A549 (cell line): Measurements from ENCODE around the gene NEDD9. TPM values are rescaled to one million over a fixed set of nuclear protein-coding genes. Genes with fewer than 3 reads are reported as not detected.
A peak's percentile ranks its signal among the peaks of the same experiment; 100 is the strongest.

Experiments used
- ATAC-seq, 2 experiments: fragments of 200-7000 bp in 1 of 2; fragments of >200 bp in 1 of 2; cut with Nextera tagmentation in 1 of 2; cut with Tn5 transposase in 1 of 2; 3 replicates each; pipeline versions ENCODE4 v1.8.0 to v1.9.1; 2018 to 2020; ENCODE audit warnings: mild to moderate bottlenecking in 1 of 2, moderate library complexity in 1 of 2
- CTCF ChIA-PET: fragments of 300-600 bp; sonication (Branson Sonifier 250); formaldehyde crosslinking; extraction: SDS; loops from one replicate; lab custom pipeline; 2021; ENCODE audit warnings: antibody characterized with exemption, inconsistent platforms; lab: Yijun Ruan, JAX
- POLR2A ChIA-PET: fragments of 350-600 bp; formaldehyde crosslinking; extraction: SDS; loops from one replicate; lab custom pipeline; 2021; ENCODE audit warnings: antibody characterized with exemption, inconsistent platforms; lab: Yijun Ruan, JAX
- DNase-seq, 2 experiments: peaks; one replicate each; pipeline versions ENCODE4 v3.0.0 to v3.0.0-alpha.2; 2011 to 2016; ENCODE audit warnings: low read depth in 1 of 2, low spot score in 1 of 2
- FAIRE-seq: peaks from 2 replicates; lab custom pipeline; 2011; peaks lifted over from hg19 to GRCh38; lab: Jason Lieb, UNC
- H3K27ac ChIP-seq, 2 experiments: fragments of >200 bp; sonication (Bioruptor Twin); formaldehyde crosslinking; 3 replicates each; pipeline ENCODE4 v1.5.1; 2016 to 2017
- H3K4me1 ChIP-seq: fragments of >200 bp; sonication (Bioruptor Twin); formaldehyde crosslinking; 3 replicates; pipeline ENCODE4 v1.6.1; 2016
- H3K4me2 ChIP-seq: fragments of >200 bp; sonication (Bioruptor Twin); formaldehyde crosslinking; 3 replicates; pipeline ENCODE4 v1.6.1; 2016
- H3K4me3 ChIP-seq: fragments of >200 bp; sonication (Bioruptor Twin); formaldehyde crosslinking; 3 replicates; pipeline ENCODE4 v1.5.1; 2016
- H3K9me3 ChIP-seq: fragments of >200 bp; sonication (Bioruptor Twin); formaldehyde crosslinking; 3 replicates; pipeline ENCODE4 v1.6.1; 2016
- CBX2 ChIP-seq: fragments of 200-600 bp; sonication (generic); IDR thresholded peaks from 2 replicates; pipeline ENCODE4 v1.6.1; 2016; ENCODE audit warnings: low read depth, mild to moderate bottlenecking, borderline replicate concordance
- CHD2 ChIP-seq: fragments of 150-350 bp; IDR thresholded peaks from 2 replicates; pipeline ENCODE4 v1.6.1; 2014; ENCODE audit warnings: low read length; ENCODE audit not compliant: partially characterized antibody
- CHD4 ChIP-seq: fragments of 200-600 bp; sonication (generic); IDR thresholded peaks from 2 replicates; pipeline ENCODE4 v1.6.1; 2016; ENCODE audit warnings: antibody characterized with exemption, mild to moderate bottlenecking, borderline replicate concordance
- CTCF ChIP-seq: fragments of >200 bp; sonication (Bioruptor Twin); formaldehyde crosslinking; IDR thresholded peaks from 3 replicates; pipeline ENCODE4 v1.5.1; 2016
- ELK1 ChIP-seq: fragments of 150-350 bp; IDR thresholded peaks from 2 replicates; pipeline ENCODE4 v1.6.1; 2014; ENCODE audit warnings: low read depth, mild to moderate bottlenecking, low read length
- ESRRA ChIP-seq: fragments of 150-350 bp; IDR thresholded peaks from 2 replicates; pipeline ENCODE4 v1.6.1; 2014; ENCODE audit warnings: mild to moderate bottlenecking, low read length, borderline replicate concordance
- FOSL2 ChIP-seq, 2 experiments: fragments of 450-650 bp in 1 of 2; fragments of >200 bp in 1 of 2; sonication (Bioruptor Twin) in 1 of 2; formaldehyde crosslinking; IDR thresholded peaks; 2 replicates each; pipeline versions ENCODE4 v1.5.0 to v1.6.1; 2016 to 2020; ENCODE audit warnings: mild to moderate bottlenecking in 1 of 2, moderate library complexity in 1 of 2
- FOXS1 ChIP-seq: fragments of 250-450 bp; sonication (Bioruptor Pico); IDR thresholded peaks from 2 replicates; pipeline ENCODE4 v1.5.0; 2020; ENCODE audit warnings: mild to moderate bottlenecking, moderate library complexity
- HEYL ChIP-seq: fragments of 250-450 bp; sonication (Bioruptor Pico); IDR thresholded peaks from 2 replicates; pipeline ENCODE4 v1.8.0; 2021; ENCODE audit warnings: mild to moderate bottlenecking, moderate library complexity
- HOXB13 ChIP-seq: fragments of 250-450 bp; sonication (Bioruptor Pico); IDR thresholded peaks from 2 replicates; pipeline ENCODE4 v1.5.0; 2020; ENCODE audit warnings: low read depth, mild to moderate bottlenecking, moderate library complexity
- KDM5A ChIP-seq: fragments of 200-600 bp; sonication (generic); IDR thresholded peaks from 2 replicates; pipeline ENCODE4 v1.6.1; 2016; ENCODE audit warnings: antibody characterized with exemption, mild to moderate bottlenecking
- MAFK ChIP-seq: fragments of 450-650 bp; IDR thresholded peaks from 2 replicates; pipeline ENCODE4 v1.6.1; 2014; ENCODE audit not compliant: partially characterized antibody
- PHF8 ChIP-seq: fragments of 200-600 bp; sonication (generic); IDR thresholded peaks from 2 replicates; pipeline ENCODE4 v1.6.1; 2016; ENCODE audit warnings: low read depth, mild to moderate bottlenecking, antibody characterized with exemption, moderate library complexity, borderline replicate concordance
- POLR2A ChIP-seq: IDR thresholded peaks from 2 replicates; pipeline ENCODE4 v1.6.1; 2012; ENCODE audit warnings: mild to moderate bottlenecking, low read length
- POLR2AphosphoS2 ChIP-seq: conservative IDR thresholded peaks from 2 replicates; pipeline ENCODE4 v1.6.1; 2012; ENCODE audit warnings: low read length, improper control_type of control experiment, inconsistent platforms
- RAD21 ChIP-seq, 2 experiments: fragments of >200 bp in 1 of 2; sonication (Bioruptor Twin) in 1 of 2; formaldehyde crosslinking in 1 of 2; IDR thresholded peaks in 1 of 2; conservative IDR thresholded peaks in 1 of 2; 2 replicates in 1 of 2; 3 replicates in 1 of 2; pipeline ENCODE4 v1.6.1; 2012 to 2018; ENCODE audit warnings: inconsistent platforms in 1 of 2
- RFX5 ChIP-seq: fragments of 450-650 bp; IDR thresholded peaks from 2 replicates; pipeline ENCODE4 v1.7.1; 2014; ENCODE audit warnings: antibody characterized with exemption, mild to moderate bottlenecking, moderate library complexity
- SMC3 ChIP-seq: fragments of >200 bp; sonication (Bioruptor Twin); formaldehyde crosslinking; IDR thresholded peaks from 3 replicates; pipeline ENCODE4 v1.6.1; 2018; ENCODE audit warnings: inconsistent platforms
- TFCP2L1 ChIP-seq: fragments of 250-450 bp; sonication (Bioruptor Pico); IDR thresholded peaks from 2 replicates; pipeline ENCODE4 v1.5.0; 2021; ENCODE audit warnings: mild to moderate bottlenecking
- TP53 ChIP-seq: fragments of 250-450 bp; sonication (Bioruptor Pico); IDR thresholded peaks from 2 replicates; pipeline ENCODE4 v1.5.0; 2021; ENCODE audit warnings: mild to moderate bottlenecking, moderate library complexity
- ZFP36 ChIP-seq: fragments of 450-650 bp; IDR thresholded peaks from 2 replicates; pipeline ENCODE4 v1.6.1; 2014; ENCODE audit warnings: borderline replicate concordance; ENCODE audit not compliant: partially characterized antibody
- ZNF302 ChIP-seq: fragments of 250-450 bp; sonication (Bioruptor Pico); IDR thresholded peaks from 2 replicates; pipeline ENCODE4 v1.9.0; 2021; ENCODE audit warnings: inconsistent platforms, mild to moderate bottlenecking, moderate library complexity
- ZSCAN20 ChIP-seq: fragments of 250-450 bp; sonication (Bioruptor Pico); IDR thresholded peaks from 2 replicates; pipeline ENCODE4 v1.8.0; 2022; ENCODE audit warnings: mild to moderate bottlenecking, moderate library complexity
- WGBS: methylation state at CpG from one replicate; pipeline ENCODE4 v1.1.6; 2017; ENCODE audit errors: missing lambda C conversion rate; 5-methylcytosine and 5-hydroxymethylcytosine counted together
- polyA plus RNA-seq, 4 experiments: library from polyadenylated mRNA; depleted of rRNA in 3 of 4; stranded (reverse); fragments of >200 nt; fragmentation: RNase III in 1 of 4; extraction: RNeasy Plus Mini Kit Qiagen cat#74134 plus additional on column Dnase treatment in 1 of 4; gene quantifications; 2 replicates in 3 of 4; 3 replicates in 1 of 4; pipeline ENCODE4 v1.2.3, GENCODE V29; 2011 to 2017
- TF ChIP-seq, protein P1 (sequence below): IDR thresholded peaks from 2 replicates; pipeline ENCODE4 v1.6.1; 2012

The NEDD9 gene
- polyA plus RNA-seq, 2 of the 4 experiments (the other 2 are of a cell fraction) = 46.7 to 79.6 TPM

GRCh38 chr6:11282245-11282644, 49.8 kb upstream of the NEDD9 start:
- DNase-seq (no peak), FAIRE-seq (no peak), ATAC-seq (no peak)
- CTCF ChIA-PET = no interaction called here
- Histone ChIP-seq H3K9me3 (peaks cover 7% of the 10 kb centered on the region; the same call in 1 of the 3 replicates), H3K4me1 (peaks cover 15% of the 10 kb centered on the region), H3K4me3 (no peak overlapping the region), H3K4me2 (no peak overlapping the region), H3K27ac (no peak overlapping the region)
- 87% methylated on average over 2 of the region's 2 CpGs for WGBS
- TF ChIP-seq POLR2AphosphoS2 (no peak), CBX2 (no peak), MAFK (no peak), TFCP2L1 (CRISPR knock-in tag) (no peak), PHF8 (no peak)
- POLR2A ChIA-PET = no interaction called here

GRCh38 chr6:11280394-11280793, 47.9 kb upstream of the NEDD9 start:
- H3K4me1 ChIP-seq = peaks cover 33% of the 10 kb centered on the region
- no peak for TF ChIP-seq HOXB13 (CRISPR knock-in tag)
- no peak for TF ChIP-seq KDM5A
- TF ChIP-seq ZNF302 = no peak
- no peak for TF ChIP-seq ESRRA
- TF ChIP-seq, all 56 proteins: peak for 0
- no peak overlapping the region for H3K4me3 ChIP-seq
- CTCF ChIA-PET = interaction anchor here (1.1 to 1.6 kb wide), 2 partner anchors 51 to 215 kb away, joined by 3 read pairs; no protein-coding TSS in a partner anchor
- FAIRE-seq (no peak), ATAC-seq (no peak), DNase-seq (no peak)
- no peaks in the 10 kb centered on the region for H3K9me3 ChIP-seq
- no peak overlapping the region for H3K4me2 ChIP-seq
- WGBS = 88% methylated on average over 4 of the region's 4 CpGs
- POLR2A ChIA-PET = no interaction called here
- peak overlapping the region in 1 of 2 experiments; percentile 46; a peak in 3 of 6 replicates for H3K27ac ChIP-seq

DNA sequence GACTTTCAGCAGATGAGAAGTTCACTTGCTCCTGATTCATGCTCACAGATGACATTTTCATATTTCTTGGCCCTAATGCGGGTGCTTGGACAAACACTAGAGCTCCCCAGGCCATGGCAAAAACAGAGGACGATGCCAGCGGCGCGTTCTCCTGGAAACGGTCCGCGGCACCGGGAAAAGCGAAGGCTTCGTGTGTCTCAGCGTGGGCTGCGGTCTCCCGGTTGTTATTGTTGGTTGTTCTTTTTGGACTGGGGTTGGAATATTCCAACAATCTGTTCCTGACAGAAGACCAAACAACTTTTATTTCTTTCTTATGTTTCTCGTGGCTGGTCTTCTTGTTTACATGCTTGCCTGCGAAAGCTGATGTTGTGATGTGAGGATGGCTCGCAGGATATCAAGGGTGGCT, 46.8 kb upstream of the NEDD9 start:
- peaks cover 43% of the 10 kb centered on the region for H3K4me1 ChIP-seq
- CTCF ChIA-PET = interaction anchor here (1.1 to 1.6 kb wide), 2 partner anchors 50 to 217 kb away, joined by 3 read pairs; no protein-coding TSS in a partner anchor
- no peak overlapping the region for H3K4me3 ChIP-seq
- 94% methylated on average over 17 of the region's 17 CpGs for WGBS
- DNase-seq = no peak
- H3K4me2 ChIP-seq = no peak overlapping the region
- no peaks in the 10 kb centered on the region for H3K9me3 ChIP-seq
- TF ChIP-seq CHD2 = no peak
- no peak for TF ChIP-seq CBX2
- no peak for TF ChIP-seq ELK1
- TF ChIP-seq SMC3 = no peak
- no peak for TF ChIP-seq ZSCAN20
- TF ChIP-seq TP53 (CRISPR knock-in tag) = no peak
- TF ChIP-seq FOSL2 (IDR thresholded peaks at IDR 0.05) = no peak
- TF ChIP-seq FOSL2 (CRISPR knock-in tag; IDR thresholded peaks at IDR 0.05) = no peak
- no peak for TF ChIP-seq CHD4
- TF ChIP-seq PHF8 = no peak
- no peak for TF ChIP-seq ZFP36
- TF ChIP-seq RFX5 = no peak
- no peak for TF ChIP-seq RAD21 (conservative IDR thresholded peaks at IDR 0.05 in 1 of 2, IDR thresholded peaks at IDR 0.05 in 1 of 2)
- TF ChIP-seq ZNF302 = no peak
- no peak for TF ChIP-seq CTCF
- no peak for TF ChIP-seq FOXS1 (CRISPR knock-in tag)
- TF ChIP-seq POLR2A = no peak
- no peak for TF ChIP-seq POLR2AphosphoS2
- TF ChIP-seq, protein P1, sequence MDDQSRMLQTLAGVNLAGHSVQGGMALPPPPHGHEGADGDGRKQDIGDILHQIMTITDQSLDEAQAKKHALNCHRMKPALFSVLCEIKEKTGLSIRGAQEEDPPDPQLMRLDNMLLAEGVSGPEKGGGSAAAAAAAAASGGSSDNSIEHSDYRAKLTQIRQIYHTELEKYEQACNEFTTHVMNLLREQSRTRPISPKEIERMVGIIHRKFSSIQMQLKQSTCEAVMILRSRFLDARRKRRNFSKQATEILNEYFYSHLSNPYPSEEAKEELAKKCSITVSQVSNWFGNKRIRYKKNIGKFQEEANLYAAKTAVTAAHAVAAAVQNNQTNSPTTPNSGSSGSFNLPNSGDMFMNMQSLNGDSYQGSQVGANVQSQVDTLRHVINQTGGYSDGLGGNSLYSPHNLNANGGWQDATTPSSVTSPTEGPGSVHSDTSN = no peak
- TF ChIP-seq HEYL = no peak
- no peak for FAIRE-seq
- no peak for ATAC-seq
- 0 out of 6 replicates have a peak overlapping the region, but pooled peaks of 1 of the 2 experiments have one; percentile 20 for H3K27ac ChIP-seq
- POLR2A ChIA-PET = no interaction called here
